HG02678 (cell line): ENCODE data around the gene EMP2.

Experiments used
- ATAC-seq: cut with Tn5 transposase; IDR thresholded peaks from one replicate; pipeline ENCODE4 v1.9.1; 2021; ENCODE audit warnings: mild to moderate bottlenecking, moderate library complexity; ENCODE audit not compliant: unreplicated experiment

The EMP2 gene

DNA sequence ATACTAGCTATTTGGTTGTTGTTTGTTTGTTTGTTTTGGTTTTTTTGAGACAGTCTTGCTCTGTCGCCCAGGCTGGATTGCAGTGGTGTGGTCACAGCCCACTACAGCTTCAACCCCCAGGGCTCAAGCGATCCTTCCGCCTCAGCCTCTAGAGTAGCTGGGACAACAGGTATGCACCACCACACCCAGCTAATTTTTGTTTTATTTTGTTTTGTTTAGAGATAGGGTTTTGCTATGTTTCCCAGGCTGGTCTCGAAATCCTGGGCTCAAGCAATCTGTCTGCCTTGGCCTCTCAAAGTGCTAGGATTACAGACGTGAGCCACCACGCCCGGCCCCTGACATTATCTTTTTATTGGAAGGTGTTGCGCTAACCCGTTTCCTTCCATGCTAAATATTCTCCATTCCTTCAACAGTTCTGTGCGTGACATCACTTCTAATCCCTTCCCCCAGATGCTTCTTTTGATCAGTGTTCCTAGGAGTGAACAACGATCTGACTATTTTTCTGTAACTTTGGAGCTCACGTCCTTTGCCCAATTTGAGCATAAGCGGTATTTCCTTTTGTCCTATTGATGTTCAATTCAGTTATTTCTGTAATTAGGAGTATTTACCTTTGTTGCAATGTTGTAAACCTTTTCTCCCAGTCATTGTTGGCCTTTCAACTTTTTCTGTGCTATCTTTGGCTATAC lies 30.2 kb upstream of the EMP2 start:
- ATAC-seq, result no peak

DNA sequence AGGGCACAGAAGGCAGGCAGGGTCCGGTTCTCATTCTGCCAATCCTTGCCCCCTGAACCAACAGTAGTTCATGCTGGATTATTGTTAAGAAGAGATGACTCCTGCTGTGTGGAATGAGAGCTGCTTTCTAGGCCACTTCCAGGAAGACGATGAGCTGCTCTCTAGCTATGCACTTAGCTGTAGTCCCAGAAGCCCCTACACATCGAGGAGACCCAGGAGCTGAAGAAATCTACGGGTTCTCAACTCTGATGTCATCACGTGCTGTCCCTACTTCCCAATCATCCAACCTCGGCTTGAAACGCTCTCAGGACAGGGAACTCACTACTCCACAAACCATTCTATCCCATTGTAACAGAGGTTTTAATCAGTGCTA lies 29.0 kb upstream of the EMP2 start:
- ATAC-seq, result no peak

DNA sequence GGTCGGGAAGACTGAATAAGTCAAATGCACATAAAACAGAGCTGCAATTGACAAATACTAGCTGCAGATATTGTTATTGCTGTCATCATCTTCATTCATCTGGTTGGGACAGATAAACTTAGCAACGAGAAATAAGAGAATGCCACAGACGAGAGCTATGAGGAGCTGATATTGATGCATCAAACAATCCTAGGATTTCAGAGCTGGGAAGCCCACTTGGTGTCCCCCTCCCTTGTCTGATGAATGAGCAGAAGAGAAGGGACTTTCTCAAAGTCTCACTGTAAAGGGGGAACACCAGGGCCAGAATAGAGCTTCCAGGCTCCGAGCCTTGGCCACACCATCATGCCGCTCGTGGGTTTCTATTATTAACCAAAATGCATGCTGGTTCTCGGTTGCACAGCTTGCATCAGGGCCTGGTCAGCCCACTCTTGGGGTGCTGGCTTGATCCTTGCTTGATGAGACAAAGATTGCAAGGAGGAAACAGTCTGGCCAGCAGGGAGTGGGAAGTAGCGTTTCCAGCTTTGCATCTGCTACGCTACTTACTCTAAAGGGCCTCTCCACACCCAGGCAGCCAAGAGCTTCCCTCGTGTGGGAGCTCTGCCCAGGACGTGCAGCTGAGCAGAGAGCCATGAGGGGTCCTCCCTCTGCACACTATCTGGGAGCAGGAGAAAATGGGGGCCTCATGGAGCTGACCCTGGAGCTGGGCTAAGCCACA lies 28.4 kb upstream of the EMP2 start:
- ATAC-seq, result no peak

DNA sequence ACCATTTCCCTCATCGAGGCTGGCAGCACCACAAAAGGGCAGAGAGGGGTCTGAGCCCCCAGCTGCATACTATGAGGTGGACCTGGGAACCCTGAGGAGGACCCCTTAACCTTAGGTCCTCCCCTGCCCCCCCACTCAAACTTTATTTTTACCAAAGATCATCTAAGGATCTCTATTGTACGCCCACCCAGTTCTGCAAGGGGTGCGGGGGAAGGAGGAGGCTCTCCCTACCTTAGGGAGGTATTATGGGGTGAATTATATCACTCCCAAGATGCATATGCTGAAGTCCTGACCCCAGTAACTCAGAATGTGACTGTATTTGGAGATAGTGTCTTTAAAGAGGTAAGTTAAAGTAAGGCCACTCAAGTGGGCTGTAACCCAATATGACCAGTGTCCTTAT lies 26.8 kb upstream of the EMP2 start:
- ATAC-seq, result no peak

DNA sequence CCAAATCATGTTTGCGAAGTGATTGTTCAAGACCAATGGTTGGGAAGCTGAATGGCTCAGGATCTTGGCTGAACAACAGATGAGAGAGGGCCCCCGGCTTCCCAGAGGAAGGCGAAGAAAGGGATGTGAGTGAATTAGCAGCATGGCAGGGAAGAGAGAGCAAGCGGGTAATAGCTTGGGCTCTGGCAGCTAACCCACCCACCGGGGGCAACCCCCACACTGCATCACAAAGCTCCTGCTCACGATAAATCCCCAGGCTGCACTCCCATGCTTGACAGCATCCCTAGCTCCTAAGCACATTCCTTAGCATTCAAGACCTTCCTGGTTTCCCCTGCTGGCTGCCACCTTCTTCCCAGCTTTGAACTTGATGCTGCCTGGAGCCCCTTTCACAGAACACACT lies 26.2 kb upstream of the EMP2 start:
- no peak for ATAC-seq

DNA sequence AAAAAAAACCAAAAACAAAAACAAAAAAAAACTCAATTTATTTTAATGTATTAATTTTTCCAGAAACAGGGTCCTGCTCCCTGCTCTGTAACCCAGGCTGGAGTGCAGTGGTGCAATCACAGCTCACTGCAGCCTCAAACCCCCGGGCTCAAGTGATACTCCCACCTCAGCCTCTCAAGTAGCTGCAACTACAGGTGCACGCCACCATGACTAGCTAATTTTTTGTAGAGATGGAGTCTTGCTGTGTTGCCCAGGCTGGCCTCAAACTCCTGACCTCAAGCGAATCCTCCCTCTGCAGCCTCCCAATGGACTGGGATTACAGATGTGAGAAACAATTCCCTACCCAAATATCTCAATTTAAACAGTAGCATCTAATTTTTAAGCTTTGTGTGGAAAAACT lies 25.2 kb upstream of the EMP2 start:
- ATAC-seq, result no peak

DNA sequence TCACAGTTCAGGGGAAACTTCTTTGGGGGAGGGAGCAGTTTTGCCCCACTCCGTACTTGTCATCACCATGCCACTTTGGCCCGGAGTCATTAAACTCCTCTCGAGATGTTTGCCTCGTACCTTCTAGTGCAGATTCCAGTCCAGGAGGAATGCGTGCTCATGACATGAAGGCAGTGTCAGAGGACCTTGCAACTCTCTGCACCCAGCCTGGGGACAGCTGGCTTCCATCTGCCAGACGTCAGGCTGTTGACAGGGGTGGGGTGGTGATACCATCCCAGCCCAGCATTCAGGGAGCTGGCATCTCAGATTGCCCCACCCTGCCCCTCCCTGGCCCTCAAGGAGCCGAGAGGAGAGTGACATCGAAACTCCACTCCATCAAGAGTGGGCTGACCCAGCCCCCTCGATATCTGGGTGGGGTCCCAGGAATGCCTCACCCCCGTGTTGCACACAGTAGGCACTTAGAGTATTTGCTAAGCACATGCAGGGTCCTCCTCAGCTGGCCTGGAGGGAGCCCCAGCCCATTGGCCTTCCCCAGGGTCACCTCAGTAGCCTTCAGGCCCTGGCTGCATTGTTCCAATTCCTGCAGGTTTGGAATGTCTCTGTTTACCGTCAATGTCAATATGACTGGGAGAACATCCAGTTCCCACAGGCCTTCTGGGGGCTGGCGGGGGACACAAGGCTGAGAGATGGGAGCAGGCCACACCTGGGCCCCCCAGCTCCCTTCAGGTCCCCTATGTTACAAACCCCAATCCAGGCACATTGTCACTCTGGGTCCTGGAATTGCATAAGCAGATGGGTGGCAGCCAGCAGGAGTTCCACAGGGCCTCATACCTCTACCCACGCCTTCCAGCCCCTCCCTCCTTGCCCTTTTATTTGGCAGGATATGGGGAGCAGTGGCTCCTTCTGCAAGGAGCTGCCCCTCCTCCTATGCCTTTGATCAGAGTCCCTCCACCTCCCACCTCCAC lies 21.3 kb upstream of the EMP2 start:
- ATAC-seq, result no peak

DNA sequence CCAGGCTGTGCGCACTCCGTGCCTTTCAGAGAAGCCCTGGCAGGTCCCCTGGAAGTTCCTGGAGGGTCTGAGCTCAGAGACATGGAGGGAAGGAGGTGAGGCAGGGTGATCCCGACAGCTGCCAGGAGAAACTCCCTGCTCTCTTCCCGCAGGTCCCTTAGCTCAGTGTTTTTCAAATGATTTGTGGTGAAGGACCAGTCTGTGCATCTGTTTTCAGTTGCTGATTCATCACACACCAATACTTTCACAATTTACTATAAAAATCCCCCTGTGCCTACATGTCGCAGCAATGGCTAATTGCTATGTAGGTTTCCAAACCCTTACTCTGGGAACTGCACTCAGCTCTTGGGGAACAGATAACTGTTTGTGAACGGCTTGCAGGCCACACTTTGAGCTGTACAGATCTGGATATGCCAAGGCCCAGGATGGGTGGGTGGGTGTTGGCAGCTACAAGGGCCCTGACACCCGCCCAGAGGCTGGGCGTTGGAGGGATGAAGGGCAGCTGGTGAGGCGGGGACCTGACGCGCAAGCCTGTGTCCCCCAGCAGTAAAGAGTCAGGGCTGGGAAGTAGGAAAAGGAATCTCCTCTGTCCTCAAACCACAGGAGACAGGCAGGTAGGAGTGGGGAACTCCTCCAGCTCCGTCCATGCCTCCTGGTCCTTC lies 20.5 kb upstream of the EMP2 start:
- no peak for ATAC-seq

DNA sequence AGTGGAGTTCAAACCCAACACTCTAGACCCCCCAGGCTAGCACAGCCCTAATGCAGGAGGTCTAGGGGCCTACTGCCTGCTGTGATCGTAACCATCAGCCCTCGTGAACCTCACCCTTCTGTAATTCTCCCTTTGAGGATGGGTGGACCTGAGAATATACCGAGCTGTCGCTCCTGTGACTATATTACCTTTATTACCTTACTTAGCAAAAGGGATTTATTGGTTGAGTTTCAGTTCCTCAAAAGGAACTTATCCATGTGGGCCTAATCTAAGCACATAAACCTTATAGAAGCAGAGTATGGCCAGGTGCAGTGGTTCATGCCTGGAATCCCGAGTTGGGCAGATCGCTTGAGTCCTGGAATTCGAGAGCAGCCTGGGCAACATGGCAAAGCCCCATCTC lies 19.2 kb upstream of the EMP2 start:
- no peak for ATAC-seq

DNA sequence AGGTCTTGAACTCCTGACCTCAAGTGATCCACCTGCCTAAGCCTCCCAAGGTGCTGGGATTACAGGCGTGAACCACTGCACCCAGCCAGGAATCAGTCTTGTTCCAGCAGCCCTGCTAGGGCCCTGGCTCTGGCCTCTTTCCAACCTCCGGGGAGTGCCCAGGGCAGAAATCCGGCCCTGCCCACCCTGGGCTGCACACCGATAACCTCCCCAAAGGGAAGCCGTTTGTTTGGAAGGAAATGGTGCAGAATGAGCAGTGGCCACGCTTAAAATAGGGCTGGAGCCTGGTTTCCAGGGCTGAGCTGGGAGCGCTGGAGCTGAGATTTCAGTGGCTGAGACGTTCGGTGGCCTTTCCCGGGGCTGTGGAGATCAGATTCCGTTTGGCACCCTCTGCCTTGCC lies 17.8 kb upstream of the EMP2 start:
- no peak for ATAC-seq

DNA sequence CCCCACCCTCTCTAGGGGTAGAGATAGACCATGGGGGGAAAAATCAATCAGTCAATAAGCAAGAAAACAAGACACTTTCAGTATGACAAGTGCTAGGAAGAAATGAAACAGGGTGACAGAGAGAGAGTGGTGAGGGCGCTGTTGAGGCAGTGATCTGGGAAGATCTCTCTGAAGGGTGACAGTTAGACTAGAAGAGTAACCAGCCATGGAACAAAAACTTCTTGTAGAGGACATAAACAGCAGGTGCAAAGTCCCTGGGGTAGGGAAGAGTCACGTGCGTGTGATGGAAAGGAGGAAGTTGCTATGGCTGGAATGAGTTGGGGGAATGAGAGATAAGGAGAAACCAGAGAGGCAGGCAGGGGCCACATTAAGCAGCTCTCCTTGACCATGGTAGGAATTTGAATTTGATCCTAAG lies 16.8 kb upstream of the EMP2 start:
- no peak for ATAC-seq

DNA sequence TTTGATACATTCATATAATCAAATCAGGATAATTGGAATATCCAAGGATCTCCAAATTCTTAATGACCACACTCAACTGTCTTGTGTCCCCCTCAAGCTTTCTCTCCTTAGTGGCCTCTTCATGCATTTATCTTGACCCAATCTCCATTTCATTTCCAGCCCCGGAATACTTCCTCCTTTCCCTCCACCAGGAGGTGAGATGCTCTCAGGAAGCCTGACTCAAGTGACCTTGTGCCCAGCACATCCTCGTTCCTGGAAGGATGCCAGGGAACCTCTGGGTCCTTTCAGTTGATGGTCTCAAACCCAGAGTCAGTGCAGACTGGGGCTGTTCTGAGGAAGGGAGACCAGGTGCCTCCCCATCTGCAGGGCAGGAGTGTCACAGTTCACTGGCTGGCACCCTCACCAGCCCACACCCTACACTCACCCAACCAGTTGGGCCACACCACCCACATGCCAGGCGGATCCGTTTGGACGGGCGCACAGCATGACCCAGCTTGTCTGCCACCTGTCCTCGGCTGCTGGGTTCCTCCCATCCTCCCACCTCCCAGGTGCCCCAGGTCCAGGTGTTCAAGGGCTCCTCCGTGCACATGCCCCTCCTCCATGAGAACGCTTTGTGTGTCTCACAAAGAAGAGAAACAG lies 14.0 kb upstream of the EMP2 start:
- no peak for ATAC-seq

DNA sequence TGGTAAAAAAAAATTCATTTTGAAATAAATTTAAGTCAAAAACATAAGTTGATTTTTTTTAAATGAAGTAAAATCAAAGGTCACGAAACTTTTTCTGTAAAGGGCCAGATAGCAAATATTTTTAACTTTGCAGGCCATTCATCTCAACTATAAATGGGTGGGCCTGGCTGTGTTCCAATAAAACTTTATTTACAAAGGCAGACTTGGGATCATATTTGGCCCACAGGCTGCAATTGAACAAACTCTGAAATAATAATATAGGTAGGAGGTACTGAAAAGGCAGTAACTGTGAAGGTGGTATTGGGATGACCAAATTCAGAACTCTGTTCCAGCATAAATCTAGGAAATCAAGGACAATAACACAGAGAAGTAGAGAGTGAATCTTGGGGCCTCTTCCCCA lies 12.2 kb upstream of the EMP2 start:
- no peak for ATAC-seq

DNA sequence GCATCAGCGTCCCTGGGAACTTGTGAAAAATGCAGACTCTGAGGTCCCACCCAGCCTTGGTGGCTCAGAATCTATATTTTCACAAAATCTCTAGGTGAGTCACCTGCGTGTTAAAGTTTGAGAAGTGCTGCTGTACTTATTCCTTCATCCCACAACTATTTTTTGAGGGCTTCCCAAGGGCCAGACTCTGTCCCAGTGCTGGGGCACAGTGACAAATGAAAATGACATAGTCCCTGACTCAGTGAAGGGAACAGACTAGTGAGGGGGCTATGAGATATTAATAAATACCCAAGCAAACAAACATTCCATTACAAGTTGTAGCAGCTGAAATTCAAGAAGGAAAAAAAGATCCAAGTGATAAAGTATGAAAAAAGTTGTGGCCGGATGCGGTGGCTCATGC lies 9.9 kb upstream of the EMP2 start:
- no peak for ATAC-seq

DNA sequence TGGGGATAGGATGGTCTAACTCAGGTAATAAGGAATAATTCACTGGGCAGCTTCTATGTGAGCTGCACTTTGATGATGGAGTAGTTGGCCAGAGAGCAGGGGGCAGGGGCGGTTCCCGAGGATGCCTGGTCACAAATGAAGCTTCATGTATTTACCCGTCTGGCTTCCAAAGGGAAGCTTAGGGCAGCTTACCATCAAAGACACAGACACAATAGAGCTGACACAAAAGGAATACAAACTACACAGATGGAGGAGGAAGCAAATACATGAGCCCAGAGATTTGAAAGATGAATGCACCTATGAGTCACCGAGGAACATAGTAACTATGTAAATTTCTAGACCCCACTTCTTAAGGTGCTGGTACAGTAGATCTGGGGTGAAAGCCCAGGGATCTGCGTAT lies 8.7 kb upstream of the EMP2 start:
- ATAC-seq, result no peak

DNA sequence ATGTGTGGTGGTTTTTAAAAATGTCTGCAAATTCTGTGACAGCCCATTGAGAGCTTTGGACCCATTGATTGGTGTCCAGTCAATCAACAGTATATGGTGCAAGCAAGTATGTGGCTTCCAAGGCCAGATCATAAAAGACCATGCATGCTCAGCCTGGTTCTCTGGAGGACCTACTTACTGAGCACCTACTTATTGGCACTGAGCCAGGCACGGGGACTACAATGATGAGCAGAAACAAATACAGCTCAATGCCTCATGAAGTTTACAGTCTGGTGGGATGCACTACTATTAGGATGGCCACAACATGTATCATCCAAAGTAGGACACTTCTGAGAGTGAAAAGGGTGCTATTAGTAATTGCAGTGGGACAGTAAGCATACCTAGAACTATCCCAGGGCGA lies 7.2 kb upstream of the EMP2 start:
- ATAC-seq, result no peak

DNA sequence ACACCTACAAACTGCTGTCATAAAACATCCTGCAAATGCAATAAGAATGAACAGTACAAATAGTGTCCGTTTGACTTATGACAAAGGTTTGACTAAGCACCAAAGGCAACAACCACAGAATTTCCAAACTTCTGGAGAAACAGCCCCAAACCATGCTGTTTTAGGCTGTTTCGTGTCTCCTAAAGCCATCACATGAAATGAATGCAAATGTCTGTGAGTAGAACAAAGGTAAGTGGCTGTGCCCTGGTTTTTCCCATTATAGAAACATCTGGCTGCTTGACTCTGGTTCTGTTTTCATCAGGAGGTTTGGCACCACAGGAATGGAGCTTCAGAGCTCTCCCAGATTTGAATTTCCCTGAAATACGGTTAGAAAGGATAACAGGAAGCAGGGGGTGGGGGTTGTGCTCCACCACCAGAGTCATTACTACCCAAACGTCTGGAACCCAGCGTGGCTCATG lies 4.6 kb upstream of the EMP2 start:
- ATAC-seq, result no peak

DNA sequence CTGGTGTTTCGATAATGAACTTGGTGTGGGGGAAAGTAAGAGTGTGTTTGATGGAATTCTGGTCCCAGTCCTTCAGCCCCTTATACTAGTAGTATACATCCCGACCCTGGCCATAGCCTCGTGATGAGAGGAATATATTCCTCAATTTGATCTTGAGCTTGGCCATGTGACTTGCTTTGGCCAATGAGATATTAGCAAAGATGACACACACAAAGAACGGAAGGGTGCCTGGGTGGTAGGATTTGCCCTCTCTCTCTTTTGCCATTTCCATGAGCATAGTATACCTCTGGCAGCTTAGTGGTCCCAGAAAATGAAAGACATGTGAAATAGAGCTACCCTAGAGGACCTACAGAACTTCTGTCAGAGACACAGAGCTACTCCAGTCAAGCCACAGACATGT lies 2.9 kb upstream of the EMP2 start:
- ATAC-seq, result no peak

DNA sequence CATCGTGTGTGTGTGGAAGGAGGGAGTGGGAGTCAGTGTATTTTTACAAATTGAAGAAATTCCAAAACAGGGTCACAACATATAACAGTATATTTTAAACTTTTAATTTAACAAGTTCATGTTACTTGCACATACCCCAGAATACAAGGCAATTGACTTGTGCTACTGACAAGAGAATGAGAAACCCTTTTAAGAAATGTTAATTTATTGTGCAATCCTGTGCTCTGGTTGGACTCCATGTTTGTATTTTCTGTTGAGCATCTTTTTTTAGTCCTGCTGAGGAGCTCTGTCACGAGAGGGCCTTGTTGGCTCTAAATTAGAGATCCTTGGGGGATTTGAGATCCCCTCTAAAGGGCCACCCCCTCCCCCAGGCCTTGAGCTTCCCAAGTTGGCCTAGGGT lies 1.1 kb upstream of the EMP2 start:
- ATAC-seq, result no peak

DNA sequence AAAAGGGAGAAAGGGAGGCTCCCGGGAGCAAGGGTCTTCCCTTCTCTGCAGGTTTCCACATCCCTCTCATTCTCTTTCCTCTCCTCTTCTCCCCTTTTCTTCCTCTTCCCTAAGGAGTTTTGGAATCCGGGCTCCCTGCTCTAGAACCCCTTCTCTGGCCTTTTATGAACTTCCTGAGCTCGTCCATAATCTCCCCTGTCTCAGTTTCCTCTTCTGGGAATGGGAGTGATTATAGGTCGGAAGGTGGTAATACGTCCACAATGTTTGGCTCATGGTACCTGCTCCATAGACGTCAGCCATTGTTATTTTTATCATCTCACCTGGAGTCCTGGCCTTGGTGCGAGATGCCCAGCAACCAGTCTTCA lies 467 bp upstream of the EMP2 start:
- no peak for ATAC-seq

DNA sequence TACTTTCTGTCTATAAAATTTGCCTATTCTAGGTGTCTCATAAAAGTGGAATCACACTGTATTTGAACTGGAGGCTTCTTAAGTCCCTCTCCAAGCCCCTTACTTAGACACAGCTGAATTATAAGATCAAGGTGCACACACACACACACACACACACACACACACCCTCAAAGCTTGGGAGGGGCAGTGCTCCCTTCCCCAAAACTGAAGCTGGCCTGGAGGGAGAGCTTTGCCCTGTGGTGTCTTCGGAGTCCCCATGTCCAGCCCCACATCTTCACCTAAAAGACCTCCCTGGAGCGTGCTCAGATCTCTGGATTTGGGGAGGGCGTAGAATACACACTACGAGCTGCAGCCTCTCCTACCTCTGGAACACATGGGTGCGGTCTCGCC lies 828 bp downstream of the EMP2 start:
- ATAC-seq, result no peak
